PC-3 (cell line): ENCODE results near the gene KCP. TPM values are rescaled to one million over a fixed set of nuclear protein-coding genes. Genes with fewer than 3 reads are reported as not detected.

Experiments
- ATAC-seq: fragments of 200-7000 bp; cut with Tn5 transposase; 2 replicates; pipeline ENCODE4 v1.9.1; 2020; ENCODE audit warnings: mild to moderate bottlenecking, moderate library complexity
- BruUV-seq: library from RNA; stranded (reverse); fragments of 400-500 nt; replicated peaks from 2 replicates; lab custom pipeline; 2021; lab: Mats Ljungman, UMichigan
- CTCF ChIA-PET: fragments of 300-600 bp; sonication (Branson Sonifier 250); formaldehyde crosslinking; loops from one replicate; lab custom pipeline; 2022; ENCODE audit warnings: antibody characterized with exemption; lab: Charles Lee
- POLR2A ChIA-PET: fragments of 300-600 bp; sonication (Branson Sonifier 250); formaldehyde crosslinking; loops from one replicate; lab custom pipeline; 2022; ENCODE audit warnings: antibody characterized with exemption; ENCODE audit not compliant: unreplicated experiment; lab: Charles Lee
- DNase-seq: peaks from one replicate; pipeline ENCODE4 v3.0.0-alpha.2; 2015
- H2AFZ ChIP-seq: fragments of 300-600 bp; sonication (generic); 2 replicates; pipeline ENCODE4 v1.6.0; 2016; ENCODE audit warnings: antibody characterized with exemption, low read length
- H3F3A ChIP-seq: fragments of 300-600 bp; sonication (generic); one replicate; pipeline ENCODE4 v1.6.0; 2017; ENCODE audit warnings: antibody characterized with exemption, low read length, control low read depth, mild to moderate bottlenecking; ENCODE audit not compliant: unreplicated experiment
- H3K27ac ChIP-seq: fragments of 300-600 bp; sonication (generic); 2 replicates; pipeline ENCODE4 v1.5.1; 2016; ENCODE audit warnings: mild to moderate bottlenecking, low read length
- H3K27me3 ChIP-seq: fragments of 300-600 bp; sonication (generic); 2 replicates; pipeline ENCODE4 v1.6.1; 2016; ENCODE audit warnings: low read length, mixed read lengths
- H3K36me3 ChIP-seq: fragments of 300-600 bp; sonication (generic); 2 replicates; pipeline ENCODE4 v1.6.1; 2016; ENCODE audit warnings: low read depth, mixed run types, low read length, mixed read lengths
- H3K4me1 ChIP-seq: fragments of 300-600 bp; sonication (generic); 2 replicates; pipeline ENCODE4 v1.5.1; 2016; ENCODE audit warnings: low read length; ENCODE audit not compliant: insufficient read depth
- H3K4me2 ChIP-seq: fragments of 300-600 bp; sonication (generic); 2 replicates; pipeline ENCODE4 v1.6.0; 2016; ENCODE audit warnings: low read length
- H3K4me3 ChIP-seq: fragments of 300-600 bp; sonication (generic); 2 replicates; pipeline ENCODE4 v1.5.1; 2016; ENCODE audit warnings: mild to moderate bottlenecking, low read length, mixed read lengths
- H3K79me2 ChIP-seq: fragments of 300-600 bp; sonication (generic); 2 replicates; pipeline ENCODE4 v1.6.1; 2017; ENCODE audit warnings: low read length, mixed read lengths
- H3K9ac ChIP-seq: fragments of 300-600 bp; sonication (generic); 2 replicates; pipeline ENCODE4 v1.6.0; 2016; ENCODE audit warnings: mild to moderate bottlenecking, low read length
- H3K9me2 ChIP-seq: fragments of 300-600 bp; sonication (generic); replicated peaks from 2 replicates; pipeline ENCODE4 v1.6.1; 2016; ENCODE audit warnings: mixed run types, low read length, mixed read lengths
- H3K9me3 ChIP-seq: fragments of 300-600 bp; sonication (generic); 2 replicates; pipeline ENCODE4 v1.6.1; 2016; ENCODE audit warnings: low read length, mixed read lengths
- H4K20me1 ChIP-seq: fragments of 300-600 bp; sonication (generic); 2 replicates; pipeline ENCODE4 v1.6.1; 2016; ENCODE audit warnings: low read length, mixed read lengths
- CTCF ChIP-seq: fragments of 300-600 bp; sonication (generic); conservative IDR thresholded peaks from 2 replicates; pipeline ENCODE4 v1.5.1; 2017; ENCODE audit warnings: antibody characterized with exemption, low read depth, mild to moderate bottlenecking, low read length
- EZH2 ChIP-seq: fragments of 300-600 bp; sonication (generic); IDR thresholded peaks from one replicate; pipeline ENCODE4 v1.6.1; 2017; ENCODE audit warnings: antibody characterized with exemption, mild to moderate bottlenecking, low read length; ENCODE audit not compliant: unreplicated experiment
- EZH2phosphoT487 ChIP-seq: fragments of 300-600 bp; sonication (generic); IDR thresholded peaks from 2 replicates; pipeline ENCODE4 v1.6.1; 2018; ENCODE audit warnings: mild to moderate bottlenecking, antibody characterized with exemption, low read length, borderline replicate concordance
- intact Hi-C: fragments of 100-400 bp; cut with micrococcal nuclease; formaldehyde crosslinking; loops from 2 replicates; pipeline ENCODE4 v1.9.0; 2023
- total RNA-seq: library from RNA; depleted of rRNA; stranded (reverse); fragments of >200 nt; gene quantifications from 2 replicates; pipeline ENCODE4 v1.2.3, GENCODE V29; 2014

Gene KCP
- total RNA-seq, 1 experiment from 2014 or later, result 3.2 TPM

- H3K4me1 ChIP-seq, result no peaks in the 10 kb centered on the region
- no peaks in the 10 kb centered on the region for H3K36me3 ChIP-seq
- no peak for TF ChIP-seq EZH2phosphoT487
- TF ChIP-seq CTCF, result no peak
- no peak for TF ChIP-seq EZH2
- H3K9ac ChIP-seq, result no peak overlapping the region
- DNase-seq, result no peak
- no peak for ATAC-seq
- CTCF ChIA-PET, result no interaction called here
- H4K20me1 ChIP-seq, result no peaks in the 10 kb centered on the region
- H2AFZ ChIP-seq, result no peak overlapping the region
- no peak overlapping the region for H3K4me3 ChIP-seq
- no peak overlapping the region for H3K27ac ChIP-seq
- no peak overlapping the region for H3K4me2 ChIP-seq
- no TSS peak for BruUV-seq
- no peaks in the 10 kb centered on the region for H3F3A ChIP-seq
- H3K9me2 ChIP-seq, result no peaks in the 10 kb centered on the region
- H3K27me3 ChIP-seq, result no peaks in the 10 kb centered on the region
- H3K79me2 ChIP-seq, result no peaks in the 10 kb centered on the region
- POLR2A ChIA-PET, result no interaction called here
- H3K9me3 ChIP-seq, result no peaks in the 10 kb centered on the region
- intact Hi-C loops, result no loop called here
Observed at GRCh38 chr7:128935342-128935730, 24.8 kb upstream of the KCP start.

- intact Hi-C loops, result no loop called here
- no TSS peak for BruUV-seq
- H3K27ac ChIP-seq, result no peak overlapping the region
- H4K20me1 ChIP-seq, result no peaks in the 10 kb centered on the region
- no peak for DNase-seq
- H3K4me1 ChIP-seq, result no peaks in the 10 kb centered on the region
- no peak overlapping the region for H3K4me2 ChIP-seq
- no peak overlapping the region for H3K4me3 ChIP-seq
- no peak for TF ChIP-seq EZH2phosphoT487
- TF ChIP-seq CTCF, result no peak
- no peak for TF ChIP-seq EZH2
- no peaks in the 10 kb centered on the region for H3K79me2 ChIP-seq
- H3F3A ChIP-seq, result no peaks in the 10 kb centered on the region
- no peaks in the 10 kb centered on the region for H3K9me3 ChIP-seq
- H3K9ac ChIP-seq, result no peak overlapping the region
- no peak for ATAC-seq
- no peaks in the 10 kb centered on the region for H3K27me3 ChIP-seq
- POLR2A ChIA-PET, result no interaction called here
- no peaks in the 10 kb centered on the region for H3K9me2 ChIP-seq
- CTCF ChIA-PET, result no interaction called here
- H3K36me3 ChIP-seq, result no peaks in the 10 kb centered on the region
- H2AFZ ChIP-seq, result no peak overlapping the region
Observed at GRCh38 chr7:128934361-128935341, 24.1 kb upstream of the KCP start.
